Thoracic aorta (tissue), 2 donors: Measurements from ENCODE around the gene IGDCC3. TPM values are rescaled to one million over a fixed set of nuclear protein-coding genes. Genes with fewer than 3 reads are reported as not detected.

ENCODE experiments used
- ATAC-seq: fragments of 150-250 bp; one replicate; pipeline ENCODE4 v1.8.0; 2017; ENCODE audit warnings: low read depth; ENCODE audit not compliant: insufficient number of reproducible peaks, low FRiP score
- DNase-seq: peaks from one replicate; pipeline ENCODE4 v3.0.0-alpha.2; 2020; ENCODE audit warnings: low spot score
- H3K27ac ChIP-seq, 2 donors: fragments of 200-600 bp; sonication (generic); 1 replicate in 1 of 2; 2 replicates in 1 of 2; pipeline ENCODE4 v1.5.1; 2016; ENCODE audit warnings: mild to moderate bottlenecking in 2 of 2, moderate library complexity in 2 of 2
- H3K27me3 ChIP-seq: fragments of 200-600 bp; sonication (generic); replicated peaks from 2 replicates; pipeline ENCODE4 v1.6.0; 2016; ENCODE audit warnings: mild to moderate bottlenecking; ENCODE audit not compliant: insufficient read depth
- H3K36me3 ChIP-seq: fragments of 200-600 bp; sonication (generic); one replicate; pipeline ENCODE4 v1.5.1; 2016
- H3K4me1 ChIP-seq, 2 donors: fragments of 200-600 bp; sonication (generic); 1 replicate in 1 of 2; 2 replicates in 1 of 2; pipeline versions ENCODE4 v1.5.1 to v1.6.0; 2016; ENCODE audit warnings: low read depth in 2 of 2, mild to moderate bottlenecking in 1 of 2; ENCODE audit not compliant: control insufficient read depth in 1 of 2
- H3K4me3 ChIP-seq: fragments of 200-600 bp; sonication (generic); 2 replicates; pipeline ENCODE4 v1.5.1; 2016; ENCODE audit warnings: mild to moderate bottlenecking
- H3K9me3 ChIP-seq: fragments of 200-600 bp; sonication (generic); 2 replicates; pipeline ENCODE4 v1.5.1; 2016
- CTCF ChIP-seq: fragments of 200-600 bp; sonication (generic); IDR thresholded peaks from one replicate; pipeline ENCODE4 v1.5.1; 2019; ENCODE audit warnings: antibody characterized with exemption
- total RNA-seq, 2 donors: library from RNA; depleted of rRNA; stranded (reverse); fragments of >200 nt; gene quantifications; one replicate each; pipeline versions ENCODE4 v1.1.0 to v1.2.3, GENCODE V29; 2016

IGDCC3 gene
- total RNA-seq, 2 donors from 2014 or later: not detected

- Histone ChIP-seq H3K4me1 (no peaks in the 10 kb centered on the region), H3K27ac (no peak overlapping the region), H3K36me3 (no peaks in the 10 kb centered on the region), H3K27me3 (no peaks in the 10 kb centered on the region), H3K9me3 (no peaks in the 10 kb centered on the region), H3K4me3 (no peak overlapping the region)
- DNase-seq: no peak
- ATAC-seq: no peak
- TF ChIP-seq CTCF: no peak
Observed at GRCh38 chr15:65323071-65323511, 54.7 kb downstream of the IGDCC3 start.

- peak; percentile 91 for TF ChIP-seq CTCF
- no peak overlapping the region for H3K27ac ChIP-seq
- no peaks in the 10 kb centered on the region for H3K9me3 ChIP-seq
- ATAC-seq (peak; percentile 81), DNase-seq (no peak)
- no peaks in the 10 kb centered on the region for H3K27me3 ChIP-seq
- H3K4me3 ChIP-seq: no peak overlapping the region
- no peaks in the 10 kb centered on the region for H3K4me1 ChIP-seq
- H3K36me3 ChIP-seq: no peaks in the 10 kb centered on the region
Observed at GRCh38 chr15:65318870-65319356, 58.9 kb downstream of the IGDCC3 start.

GRCh38 chr15:65312400-65312916, 65.3 kb downstream of the IGDCC3 start:
- Histone ChIP-seq H3K36me3 (no peaks in the 10 kb centered on the region), H3K27me3 (no peaks in the 10 kb centered on the region), H3K9me3 (no peaks in the 10 kb centered on the region), H3K4me1 (no peaks in the 10 kb centered on the region), H3K27ac (no peak overlapping the region), H3K4me3 (no peak overlapping the region)
- ATAC-seq (no peak), DNase-seq (no peak)
- TF ChIP-seq CTCF: no peak

GRCh38 chr15:65311760-65312159, 66.0 kb downstream of the IGDCC3 start:
- TF ChIP-seq CTCF: no peak
- no peak overlapping the region for H3K4me3 ChIP-seq
- no peak overlapping the region for H3K27ac ChIP-seq
- ATAC-seq (no peak), DNase-seq (no peak)
- H3K36me3 ChIP-seq: no peaks in the 10 kb centered on the region
- no peaks in the 10 kb centered on the region for H3K27me3 ChIP-seq
- H3K9me3 ChIP-seq: no peaks in the 10 kb centered on the region
- H3K4me1 ChIP-seq: no peaks in the 10 kb centered on the region

- no peak for TF ChIP-seq CTCF
- H3K4me3 ChIP-seq: no peak overlapping the region
- H3K9me3 ChIP-seq: no peaks in the 10 kb centered on the region
- no peaks in the 10 kb centered on the region for H3K4me1 ChIP-seq
- no peaks in the 10 kb centered on the region for H3K27me3 ChIP-seq
- no peaks in the 10 kb centered on the region for H3K36me3 ChIP-seq
- no peak for DNase-seq
- no peak for ATAC-seq
- H3K27ac ChIP-seq: no peak overlapping the region
Observed at GRCh38 chr15:65310431-65311137, 67.2 kb downstream of the IGDCC3 start.
